Activated CD4-positive, alpha-beta T cell treated with anti-CD3 and anti-CD28 coated beads, Interleukin-2, amount 10 ng/mL, durations not matched to agents 7 days and 5 days (primary cell): ENCODE results near the gene EXD1. TPM values are rescaled to one million over a fixed set of nuclear protein-coding genes. Genes with fewer than 3 reads are reported as not detected.
A peak's percentile ranks its signal among the peaks of the same experiment; 100 is the strongest.
"Not testable (repeated sequence)": the region's sequence is repeated elsewhere in the genome, so short reads cannot be mapped to it uniquely, and the experiment has no call there.

Experiments
- CTCF ChIA-PET: fragments of 350-600 bp; sonication (Branson Sonifier 250); formaldehyde crosslinking; loops from one replicate; lab custom pipeline; 2021; ENCODE audit warnings: antibody characterized with exemption; lab: Charles Lee
- POLR2A ChIA-PET: fragments of 350-600 bp; sonication (Branson Sonifier 250); formaldehyde crosslinking; loops from one replicate; lab custom pipeline; 2021; ENCODE audit warnings: antibody characterized with exemption; lab: Charles Lee
- DNase-seq: peaks from one replicate; pipeline ENCODE4 v3.0.0-alpha.2; 2020
- H3K27ac Mint-ChIP-seq: one replicate; pipeline ENCODE4 v1.8.0; 2021; ENCODE audit warnings: mild to moderate bottlenecking, moderate library complexity, mixed read lengths
- H3K27me3 Mint-ChIP-seq: one replicate; pipeline ENCODE4 v1.8.0; 2021; ENCODE audit warnings: mixed read lengths
- H3K36me3 Mint-ChIP-seq: one replicate; pipeline ENCODE4 v1.8.0; 2021; ENCODE audit warnings: low read depth, mixed read lengths
- H3K4me1 Mint-ChIP-seq: one replicate; pipeline ENCODE4 v1.8.0; 2021; ENCODE audit warnings: mixed read lengths
- H3K4me3 Mint-ChIP-seq: one replicate; pipeline ENCODE4 v1.8.0; 2021; ENCODE audit warnings: mild to moderate bottlenecking, moderate library complexity, mixed read lengths
- H3K9me3 Mint-ChIP-seq: one replicate; pipeline ENCODE4 v1.8.0; 2021; ENCODE audit warnings: mixed read lengths
- total RNA-seq, 2 experiments: library from RNA; stranded (reverse); gene quantifications; one replicate each; pipeline ENCODE4 v1.2.3, GENCODE V29; 2021

Gene EXD1
- total RNA-seq, 2 experiments from 2014 or later = not detected

GRCh38 chr15:41161336-41161735 is 69.2 kb downstream of the EXD1 start:
- Mint-ChIP-seq H3K4me1 (peaks cover 12% of the 10 kb centered on the region), H3K36me3 (no peaks in the 10 kb centered on the region), H3K4me3 (no peak overlapping the region), H3K9me3 (no peaks in the 10 kb centered on the region), H3K27me3 (peaks cover 8% of the 10 kb centered on the region), H3K27ac (peak overlapping the region; percentile 1)
- POLR2A ChIA-PET = no interaction called here
- DNase-seq = no peak
- CTCF ChIA-PET = interaction anchor here (1.3 kb wide), 1 partner anchor 47 kb away, joined by 4 read pairs; no protein-coding TSS in a partner anchor

- H3K27ac Mint-ChIP-seq = no peak overlapping the region
- ChIA-PET POLR2A (no interaction called here), CTCF (no interaction called here)
- no peak for DNase-seq
- no peaks in the 10 kb centered on the region for H3K36me3 Mint-ChIP-seq
- H3K9me3 Mint-ChIP-seq = no peaks in the 10 kb centered on the region
- H3K4me1 Mint-ChIP-seq = peaks cover 12% of the 10 kb centered on the region
- H3K27me3 Mint-ChIP-seq = peaks cover 4% of the 10 kb centered on the region
- H3K4me3 Mint-ChIP-seq = no peak overlapping the region
Observed at GRCh38 chr15:41160639-41161315, 69.8 kb downstream of the EXD1 start.

GRCh38 chr15:41154412-41154811 is 76.1 kb downstream of the EXD1 start:
- POLR2A ChIA-PET = no interaction called here
- H3K4me3 Mint-ChIP-seq = no peak overlapping the region
- H3K27me3 Mint-ChIP-seq = no peaks in the 10 kb centered on the region
- no peak overlapping the region for H3K27ac Mint-ChIP-seq
- CTCF ChIA-PET = interaction anchor here (0.7 to 1.2 kb wide), 4 partner anchors 17 to 251 kb away, joined by 3 to 4 read pairs (median 3); no protein-coding TSS in a partner anchor
- no peak for DNase-seq
- H3K4me1 Mint-ChIP-seq = peaks cover 23% of the 10 kb centered on the region
- no peaks in the 10 kb centered on the region for H3K9me3 Mint-ChIP-seq
- peaks cover 4% of the 10 kb centered on the region for H3K36me3 Mint-ChIP-seq

- ChIA-PET POLR2A (no interaction called here), CTCF (interaction anchor here (0.6 kb wide), 1 partner anchor 121 kb away, joined by 3 read pairs; no protein-coding TSS in a partner anchor)
- no peak overlapping the region for H3K27ac Mint-ChIP-seq
- H3K4me1 Mint-ChIP-seq = peaks cover 24% of the 10 kb centered on the region
- H3K36me3 Mint-ChIP-seq = peaks cover 4% of the 10 kb centered on the region
- no peaks in the 10 kb centered on the region for H3K9me3 Mint-ChIP-seq
- no peak for DNase-seq
- H3K27me3 Mint-ChIP-seq = no peaks in the 10 kb centered on the region
- H3K4me3 Mint-ChIP-seq = no peak overlapping the region
Observed at GRCh38 chr15:41153733-41154132, 76.8 kb downstream of the EXD1 start.

GRCh38 chr15:41151451-41152005 is 79.0 kb downstream of the EXD1 start:
- POLR2A ChIA-PET = no interaction called here
- H3K4me3 Mint-ChIP-seq = no peak overlapping the region
- H3K4me1 Mint-ChIP-seq = peaks cover 24% of the 10 kb centered on the region
- CTCF ChIA-PET = interaction anchor here (0.6 kb wide), 2 partner anchors 200 to 408 kb away, joined by 3 read pairs; no protein-coding TSS in a partner anchor
- no peak overlapping the region for H3K27ac Mint-ChIP-seq
- no peaks in the 10 kb centered on the region for H3K27me3 Mint-ChIP-seq
- no peak for DNase-seq
- no peaks in the 10 kb centered on the region for H3K9me3 Mint-ChIP-seq
- peaks cover 4% of the 10 kb centered on the region for H3K36me3 Mint-ChIP-seq

GRCh38 chr15:41150279-41150678 is 80.3 kb downstream of the EXD1 start:
- Mint-ChIP-seq H3K4me1 (peaks cover 24% of the 10 kb centered on the region), H3K36me3 (peaks cover 4% of the 10 kb centered on the region), H3K27ac (peak overlapping the region; percentile 90), H3K27me3 (no peaks in the 10 kb centered on the region), H3K9me3 (no peaks in the 10 kb centered on the region), H3K4me3 (no peak overlapping the region)
- no peak for DNase-seq
- CTCF ChIA-PET = no interaction called here
- POLR2A ChIA-PET = no interaction called here

GRCh38 chr15:41148065-41148464 is 82.5 kb downstream of the EXD1 start:
- ChIA-PET CTCF (no interaction called here), POLR2A (no interaction called here)
- Mint-ChIP-seq H3K27ac (no peak overlapping the region), H3K36me3 (peaks cover 4% of the 10 kb centered on the region), H3K27me3 (no peaks in the 10 kb centered on the region), H3K4me1 (peaks cover 24% of the 10 kb centered on the region), H3K4me3 (no peak overlapping the region), H3K9me3 (no peaks in the 10 kb centered on the region)
- no peak for DNase-seq

GRCh38 chr15:41139619-41140018 is 90.9 kb downstream of the EXD1 start:
- Mint-ChIP-seq H3K4me1 (peaks cover 8% of the 10 kb centered on the region), H3K9me3 (no peaks in the 10 kb centered on the region), H3K27me3 (no peaks in the 10 kb centered on the region), H3K36me3 (no peaks in the 10 kb centered on the region), H3K27ac (no peak overlapping the region), H3K4me3 (no peak overlapping the region)
- ChIA-PET CTCF (interaction anchor here (0.7 kb wide), 1 partner anchor 903 kb away, joined by 4 read pairs; no protein-coding TSS in a partner anchor), POLR2A (no interaction called here)
- no peak for DNase-seq

GRCh38 chr15:41139112-41139511 is 91.4 kb downstream of the EXD1 start:
- POLR2A ChIA-PET, H3K27me3 Mint-ChIP-seq, H3K27ac Mint-ChIP-seq, H3K4me1 Mint-ChIP-seq, H3K36me3 Mint-ChIP-seq, DNase-seq, H3K4me3 Mint-ChIP-seq, H3K9me3 Mint-ChIP-seq: not testable (repeated sequence)
- CTCF ChIA-PET = interaction anchor here (0.7 kb wide), 1 partner anchor 904 kb away, joined by 4 read pairs; no protein-coding TSS in a partner anchor

- H3K36me3 Mint-ChIP-seq, POLR2A ChIA-PET, H3K9me3 Mint-ChIP-seq, H3K4me3 Mint-ChIP-seq, CTCF ChIA-PET, H3K27ac Mint-ChIP-seq, H3K4me1 Mint-ChIP-seq, DNase-seq: not testable (repeated sequence)
- peaks cover 15% of the 10 kb centered on the region for H3K27me3 Mint-ChIP-seq
Observed at GRCh38 chr15:41135580-41135979, 95.0 kb downstream of the EXD1 start.

- Mint-ChIP-seq H3K27me3 (peaks cover 15% of the 10 kb centered on the region), H3K27ac (no peak overlapping the region), H3K9me3 (peaks cover 2% of the 10 kb centered on the region), H3K4me1 (no peaks in the 10 kb centered on the region), H3K4me3 (no peak overlapping the region), H3K36me3 (no peaks in the 10 kb centered on the region)
- POLR2A ChIA-PET = no interaction called here
- no peak for DNase-seq
- CTCF ChIA-PET = no interaction called here
Observed at GRCh38 chr15:41133454-41133853, 97.1 kb downstream of the EXD1 start.
